Liver (tissue), 3 donors: ENCODE results near the gene EDN1.

Source experiments
- CTCF ChIP-seq: fragments of 150-350 bp; IDR thresholded peaks from 2 replicates; pipeline ENCODE4 v1.5.1; 2017; ENCODE audit warnings: improper control_type of control experiment, low read depth, low read length; ENCODE audit not compliant: missing input control
- GABPA ChIP-seq, 2 donors: IDR thresholded peaks in 1 of 2; conservative IDR thresholded peaks in 1 of 2; 2 replicates each; pipeline ENCODE4 v1.6.1; 2016; ENCODE audit warnings: antibody characterized with exemption in 2 of 2, mild to moderate bottlenecking in 1 of 2, moderate library complexity in 1 of 2
- SP1 ChIP-seq: IDR thresholded peaks from 2 replicates; pipeline ENCODE4 v1.6.1; 2018; ENCODE audit warnings: antibody characterized with exemption, mild to moderate bottlenecking
- donor health status: healthy.
- donor health status: healthy.

GRCh38 chr6:12342664-12343063 lies 52.5 kb downstream of the EDN1 start:
- TF ChIP-seq CTCF (no peak), GABPA (IDR thresholded peaks at IDR 0.05 in 1 of 2, conservative IDR thresholded peaks at IDR 0.05 in 1 of 2) (no peak), SP1 (no peak)
